HG02763 (cell line): ENCODE measurements around the gene OLFM1.

ENCODE experiments used
- ATAC-seq: cut with Tn5 transposase; IDR thresholded peaks from one replicate; pipeline ENCODE4 v1.9.1; 2021; ENCODE audit warnings: mild to moderate bottlenecking, moderate library complexity; ENCODE audit not compliant: unreplicated experiment

OLFM1 gene

GRCh38 chr9:135130207-135130976, 42.9 kb downstream of the OLFM1 start:
- no peak for ATAC-seq

GRCh38 chr9:135131488-135131887, 44.0 kb downstream of the OLFM1 start:
- no peak for ATAC-seq

- no peak for ATAC-seq
Measured at GRCh38 chr9:135132008-135132407, 44.5 kb downstream of the OLFM1 start.

GRCh38 chr9:135134268-135135022, 47.0 kb downstream of the OLFM1 start:
- no peak for ATAC-seq

GRCh38 chr9:135135171-135135928, 47.9 kb downstream of the OLFM1 start:
- ATAC-seq, result no peak

- no peak for ATAC-seq
Measured at GRCh38 chr9:135135929-135136315, 48.5 kb downstream of the OLFM1 start.

GRCh38 chr9:135136481-135136880, 49.0 kb downstream of the OLFM1 start:
- no peak for ATAC-seq

GRCh38 chr9:135136991-135137832, 49.7 kb downstream of the OLFM1 start:
- ATAC-seq, result no peak

GRCh38 chr9:135138078-135138855, 50.8 kb downstream of the OLFM1 start:
- no peak for ATAC-seq

- ATAC-seq, result no peak
Measured at GRCh38 chr9:135139366-135139959, 52.0 kb downstream of the OLFM1 start.

GRCh38 chr9:135141183-135141774, 53.8 kb downstream of the OLFM1 start:
- no peak for ATAC-seq

- ATAC-seq, result no peak
Measured at GRCh38 chr9:135144581-135145170, 57.2 kb downstream of the OLFM1 start.

GRCh38 chr9:135145312-135145711, 57.8 kb downstream of the OLFM1 start:
- no peak for ATAC-seq

GRCh38 chr9:135146241-135146640, 58.8 kb downstream of the OLFM1 start:
- no peak for ATAC-seq

GRCh38 chr9:135146766-135147473, 59.5 kb downstream of the OLFM1 start:
- no peak for ATAC-seq

GRCh38 chr9:135147474-135147805, 60.0 kb downstream of the OLFM1 start:
- ATAC-seq, result no peak

GRCh38 chr9:135147938-135148337, 60.5 kb downstream of the OLFM1 start:
- no peak for ATAC-seq

- ATAC-seq, result no peak
Measured at GRCh38 chr9:135148386-135148785, 60.9 kb downstream of the OLFM1 start.
